Parathyroid adenoma (tissue), 2 donors: ENCODE results near the gene APOBR.
"Not testable (repeated sequence)": the region's sequence is repeated elsewhere in the genome, so short reads cannot be mapped to it uniquely, and the experiment has no call there.

Source experiments
- H2AFZ ChIP-seq: fragments of 300-600 bp; sonication (generic); one replicate; pipeline ENCODE4 v1.7.0; 2017; ENCODE audit warnings: antibody characterized with exemption, mild to moderate bottlenecking
- H3K27ac ChIP-seq: fragments of 300-600 bp; sonication (generic); one replicate; pipeline ENCODE4 v1.7.0; 2017
- H3K27me3 ChIP-seq: fragments of 300-600 bp; sonication (generic); one replicate; pipeline ENCODE4 v1.7.0; 2017; ENCODE audit warnings: low read length; ENCODE audit not compliant: control insufficient read depth, insufficient read depth
- H3K36me3 ChIP-seq: fragments of 300-600 bp; sonication (generic); one replicate; pipeline ENCODE4 v1.7.0; 2017; ENCODE audit warnings: low read length; ENCODE audit not compliant: control insufficient read depth, insufficient read depth
- H3K4me1 ChIP-seq: fragments of 300-600 bp; sonication (generic); one replicate; pipeline ENCODE4 v1.7.0; 2017; ENCODE audit warnings: control low read depth
- H3K4me2 ChIP-seq: fragments of 300-600 bp; sonication (generic); one replicate; pipeline ENCODE4 v1.7.0; 2017; ENCODE audit warnings: low read length
- H3K4me3 ChIP-seq: fragments of 300-600 bp; sonication (generic); one replicate; pipeline ENCODE4 v1.7.0; 2017; ENCODE audit warnings: low read depth, low read length
- H3K79me2 ChIP-seq: fragments of 300-600 bp; sonication (generic); one replicate; pipeline ENCODE4 v1.7.0; 2017; ENCODE audit warnings: control low read depth
- H3K9ac ChIP-seq: fragments of 300-600 bp; sonication (generic); one replicate; pipeline ENCODE4 v1.7.0; 2017; ENCODE audit warnings: mild to moderate bottlenecking
- H3K9me3 ChIP-seq: fragments of 300-600 bp; sonication (generic); one replicate; pipeline ENCODE4 v1.7.0; 2017; ENCODE audit warnings: low read length; ENCODE audit not compliant: control insufficient read depth
- TF ChIP-seq, protein P1 (sequence below): fragments of 300-600 bp; sonication (generic); IDR thresholded peaks from one replicate; pipeline ENCODE4 v1.7.0; 2017; ENCODE audit warnings: antibody characterized with exemption, mild to moderate bottlenecking
- donor health status: primary hyperparathyroidism.

Gene APOBR

DNA sequence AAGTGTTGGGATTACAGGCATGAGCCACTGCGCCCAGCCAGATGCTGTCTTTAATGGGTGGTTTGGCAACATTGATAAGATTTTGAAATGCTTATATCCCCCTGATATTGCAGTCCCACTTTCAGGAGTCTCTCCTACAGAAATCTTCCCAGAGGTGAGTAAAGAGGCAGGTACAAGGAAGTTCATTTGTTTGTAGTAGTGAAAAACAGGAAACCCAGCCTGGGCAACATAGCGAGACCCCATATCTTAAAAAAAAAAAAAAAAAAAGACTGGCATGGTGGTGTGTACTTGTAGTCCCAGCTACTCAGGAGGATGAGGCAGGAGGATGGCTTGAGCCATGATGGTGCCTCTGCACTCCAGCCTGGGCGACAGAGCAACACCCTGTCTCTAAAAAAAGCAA lies 50.6 kb downstream of the APOBR start:
- no peak overlapping the region for H3K4me2 ChIP-seq
- no peak overlapping the region for H3K4me3 ChIP-seq
- no peak overlapping the region for H3K27ac ChIP-seq
- no peaks in the 10 kb centered on the region for H3K79me2 ChIP-seq
- no peaks in the 10 kb centered on the region for H3K9me3 ChIP-seq
- H3K27me3 ChIP-seq: no peaks in the 10 kb centered on the region
- H3K4me1 ChIP-seq: no peaks in the 10 kb centered on the region
- H3K9ac ChIP-seq: no peak overlapping the region
- H3K36me3 ChIP-seq: no peaks in the 10 kb centered on the region
- H2AFZ ChIP-seq: no peak overlapping the region
- TF ChIP-seq, protein P1, sequence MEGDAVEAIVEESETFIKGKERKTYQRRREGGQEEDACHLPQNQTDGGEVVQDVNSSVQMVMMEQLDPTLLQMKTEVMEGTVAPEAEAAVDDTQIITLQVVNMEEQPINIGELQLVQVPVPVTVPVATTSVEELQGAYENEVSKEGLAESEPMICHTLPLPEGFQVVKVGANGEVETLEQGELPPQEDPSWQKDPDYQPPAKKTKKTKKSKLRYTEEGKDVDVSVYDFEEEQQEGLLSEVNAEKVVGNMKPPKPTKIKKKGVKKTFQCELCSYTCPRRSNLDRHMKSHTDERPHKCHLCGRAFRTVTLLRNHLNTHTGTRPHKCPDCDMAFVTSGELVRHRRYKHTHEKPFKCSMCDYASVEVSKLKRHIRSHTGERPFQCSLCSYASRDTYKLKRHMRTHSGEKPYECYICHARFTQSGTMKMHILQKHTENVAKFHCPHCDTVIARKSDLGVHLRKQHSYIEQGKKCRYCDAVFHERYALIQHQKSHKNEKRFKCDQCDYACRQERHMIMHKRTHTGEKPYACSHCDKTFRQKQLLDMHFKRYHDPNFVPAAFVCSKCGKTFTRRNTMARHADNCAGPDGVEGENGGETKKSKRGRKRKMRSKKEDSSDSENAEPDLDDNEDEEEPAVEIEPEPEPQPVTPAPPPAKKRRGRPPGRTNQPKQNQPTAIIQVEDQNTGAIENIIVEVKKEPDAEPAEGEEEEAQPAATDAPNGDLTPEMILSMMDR: no peak

DNA sequence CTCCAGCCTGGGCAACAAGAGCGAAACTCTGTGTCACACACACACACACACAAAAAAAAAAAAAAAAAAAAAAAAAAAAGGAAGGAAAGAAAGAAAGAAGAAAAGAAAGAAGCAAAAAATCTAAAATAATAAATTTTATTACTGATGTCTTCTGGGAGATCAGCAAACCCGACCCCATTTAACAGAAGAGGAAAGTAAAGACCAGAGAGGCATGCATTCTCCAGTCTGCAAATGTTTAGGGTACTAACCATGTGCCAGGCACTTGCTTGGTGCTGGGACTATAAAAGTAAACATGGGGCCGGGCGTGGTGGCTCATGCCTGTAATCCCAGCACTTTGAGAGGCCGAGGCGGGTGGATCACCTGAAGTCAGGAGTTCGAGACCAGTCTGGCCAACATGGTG lies 51.5 kb downstream of the APOBR start:
- H3K4me1 ChIP-seq, H3K9me3 ChIP-seq, H3K4me2 ChIP-seq, H3K27ac ChIP-seq, H2AFZ ChIP-seq, H3K27me3 ChIP-seq, H3K36me3 ChIP-seq, H3K9ac ChIP-seq, H3K79me2 ChIP-seq, H3K4me3 ChIP-seq: not testable (repeated sequence)

DNA sequence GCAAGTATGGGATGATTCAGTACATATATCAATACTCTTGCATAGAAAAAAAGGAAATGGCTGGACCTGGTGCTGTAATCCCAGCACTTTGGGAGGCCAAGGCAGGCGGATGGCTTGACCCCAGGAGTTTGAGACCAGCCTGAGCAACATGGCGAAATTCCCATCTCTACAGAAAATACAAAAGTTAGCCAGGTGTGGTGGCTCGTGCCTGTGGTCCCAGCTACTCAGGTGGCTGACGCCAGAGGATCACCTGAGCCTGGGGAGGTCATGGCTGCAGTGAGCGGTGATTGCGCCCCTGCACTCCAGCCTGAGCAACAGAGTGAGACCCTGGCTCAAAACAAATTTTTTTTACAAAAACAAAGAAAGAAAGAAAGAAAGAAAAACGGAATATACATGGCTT lies 52.2 kb downstream of the APOBR start:
- Histone ChIP-seq H3K4me3 (no peak overlapping the region), H3K4me2 (no peak overlapping the region), H3K9ac (no peak overlapping the region), H3K36me3 (no peaks in the 10 kb centered on the region), H3K27me3 (no peaks in the 10 kb centered on the region), H3K27ac (no peak overlapping the region), H3K4me1 (no peaks in the 10 kb centered on the region), H2AFZ (no peak overlapping the region), H3K9me3 (no peaks in the 10 kb centered on the region), H3K79me2 (no peaks in the 10 kb centered on the region)
- TF ChIP-seq, protein P1: no peak

DNA sequence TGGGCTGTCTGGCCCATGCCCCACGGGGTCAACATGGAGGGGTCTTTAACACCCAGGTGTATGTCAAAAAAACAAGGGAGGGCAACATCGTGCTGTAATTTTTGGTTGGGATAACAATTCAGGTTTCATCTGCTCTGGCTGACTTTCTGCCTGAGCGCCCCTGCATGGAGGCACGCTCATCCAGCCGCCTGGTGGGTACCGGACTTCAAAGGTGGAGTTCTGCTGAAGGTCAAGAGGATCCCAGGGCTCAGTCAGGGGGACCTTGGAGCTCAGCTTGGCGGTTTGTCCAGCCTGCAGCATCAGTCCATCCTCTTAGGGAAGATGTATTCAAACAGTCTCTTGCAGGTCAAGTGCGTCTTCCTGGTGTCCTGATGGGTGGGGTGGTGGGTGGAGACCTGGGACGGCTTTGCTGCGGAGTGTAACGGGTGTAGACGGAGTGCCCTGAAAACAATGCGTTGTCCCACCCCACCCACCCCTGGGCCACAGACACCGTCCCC lies 53.9 kb downstream of the APOBR start:
- Histone ChIP-seq H3K27me3 (no peaks in the 10 kb centered on the region), H2AFZ (no peak overlapping the region), H3K9me3 (no peaks in the 10 kb centered on the region)

More for the DNA sequence above, 53.9 kb downstream of the APOBR start:
- H3K4me3 ChIP-seq: no peak overlapping the region
- no peak overlapping the region for H3K27ac ChIP-seq
- no peaks in the 10 kb centered on the region for H3K79me2 ChIP-seq
- H3K4me2 ChIP-seq: no peak overlapping the region
- H3K36me3 ChIP-seq: no peaks in the 10 kb centered on the region
- no peak overlapping the region for H3K9ac ChIP-seq
- H3K4me1 ChIP-seq: no peaks in the 10 kb centered on the region
- TF ChIP-seq, protein P1: no peak
